BLaER1 treated with 17β-estradiol and CSF1 and Interleukin-3, amounts not matched to agents 10 nM and 100 nM (cell line): ENCODE data around the gene SLC30A1.

ENCODE experiments used
- H3K27ac ChIP-seq, 11 experiments: shearing (Covaris generic); formaldehyde crosslinking; 2 replicates each; pipeline ENCODE4 v1.8.1; 2022
- H3K27me3 ChIP-seq, 11 experiments: shearing (Covaris generic); formaldehyde crosslinking; 2 replicates each; pipeline ENCODE4 v1.8.1; 2022
- H3K36me3 ChIP-seq, 11 experiments: shearing (Covaris generic); formaldehyde crosslinking; 2 replicates each; pipeline ENCODE4 v1.8.1; 2022
- H3K4me1 ChIP-seq, 10 experiments: shearing (Covaris generic); formaldehyde crosslinking; 2 replicates each; pipeline ENCODE4 v1.8.1; 2022
- H3K4me2 ChIP-seq, 11 experiments: shearing (Covaris generic); formaldehyde crosslinking; 2 replicates each; pipeline ENCODE4 v1.8.1; 2022
- H3K4me3 ChIP-seq, 10 experiments: shearing (Covaris generic); formaldehyde crosslinking; 2 replicates each; pipeline ENCODE4 v1.8.1; 2022
- H3K9ac ChIP-seq, 11 experiments: shearing (Covaris generic); formaldehyde crosslinking; 2 replicates each; pipeline ENCODE4 v1.8.1; 2022
- H3K9me3 ChIP-seq, 11 experiments: shearing (Covaris generic); formaldehyde crosslinking; replicated peaks in 1 of 11; 2 replicates each; pipeline ENCODE4 v1.8.1; 2022
- H4K20me1 ChIP-seq, 11 experiments: shearing (Covaris generic); formaldehyde crosslinking; 2 replicates each; pipeline ENCODE4 v1.8.1; 2022
- Cebpa-rat ChIP-seq, 11 experiments: shearing (Covaris generic); IDR thresholded peaks; 2 replicates each; pipeline ENCODE4 v1.8.1; 2022

Gene SLC30A1

GRCh38 chr1:211529011-211529410, 50.0 kb downstream of the SLC30A1 start:
- no peak overlapping the region for H3K9ac ChIP-seq
- H3K4me3 ChIP-seq, result no peak overlapping the region; a peak in 1 of 20 replicates
- H3K9me3 ChIP-seq, result no peaks in the 10 kb centered on the region
- H3K27me3 ChIP-seq, result no peaks in the 10 kb centered on the region
- no peak overlapping the region for H3K27ac ChIP-seq
- peaks cover 39 to 65% (median 55%) of the 10 kb centered on the region in 10 experiments for H3K4me1 ChIP-seq
- TF ChIP-seq Cebpa-rat (IDR thresholded peaks at IDR 0.05), result no peak
- peak overlapping the region in 8 of 11 experiments; percentile 52 to 89 (median 80); a peak in 14 of 22 replicates for H3K4me2 ChIP-seq
- no peaks in the 10 kb centered on the region for H3K36me3 ChIP-seq
- no peaks in the 10 kb centered on the region; a peak in 1 of 22 replicates for H4K20me1 ChIP-seq

DNA sequence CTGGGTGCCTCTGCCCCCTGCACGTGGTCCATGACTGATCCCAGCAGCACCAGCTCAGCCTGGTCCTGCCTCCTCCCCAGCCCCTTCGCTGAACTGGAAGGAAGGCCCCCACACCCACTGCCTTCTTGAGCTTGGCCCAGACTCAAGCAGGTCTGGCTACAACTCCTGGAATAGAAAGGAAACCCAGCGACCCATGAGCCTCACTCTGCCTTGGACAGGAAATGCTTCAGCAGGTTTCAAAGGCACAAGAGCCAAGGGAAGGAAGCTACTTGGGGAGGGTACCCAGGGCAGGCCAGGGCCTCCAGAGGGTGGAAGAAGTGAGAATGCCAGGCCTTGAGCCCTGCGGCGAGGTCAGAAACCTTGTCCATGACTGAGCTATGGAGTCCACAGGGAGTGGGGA, 51.1 kb downstream of the SLC30A1 start:
- H3K4me2 ChIP-seq, result peak overlapping the region; percentile 61 to 89 (median 77)
- no peaks in the 10 kb centered on the region for H3K9me3 ChIP-seq
- no peaks in the 10 kb centered on the region for H3K36me3 ChIP-seq
- H3K4me3 ChIP-seq, result no peak overlapping the region
- H3K9ac ChIP-seq, result 0 out of 22 replicates have a peak overlapping the region, but pooled peaks of 2 of the 11 experiments have one; percentile 22 to 37
- no peak for TF ChIP-seq Cebpa-rat (IDR thresholded peaks at IDR 0.05)
- no peaks in the 10 kb centered on the region for H3K27me3 ChIP-seq
- H4K20me1 ChIP-seq, result no peaks in the 10 kb centered on the region; a peak in 1 of 22 replicates
- peak overlapping the region in 4 of 11 experiments; percentile 7 to 31 (median 12); a peak in 4 of 22 replicates for H3K27ac ChIP-seq
- peaks cover 39 to 65% (median 55%) of the 10 kb centered on the region in 10 experiments for H3K4me1 ChIP-seq

DNA sequence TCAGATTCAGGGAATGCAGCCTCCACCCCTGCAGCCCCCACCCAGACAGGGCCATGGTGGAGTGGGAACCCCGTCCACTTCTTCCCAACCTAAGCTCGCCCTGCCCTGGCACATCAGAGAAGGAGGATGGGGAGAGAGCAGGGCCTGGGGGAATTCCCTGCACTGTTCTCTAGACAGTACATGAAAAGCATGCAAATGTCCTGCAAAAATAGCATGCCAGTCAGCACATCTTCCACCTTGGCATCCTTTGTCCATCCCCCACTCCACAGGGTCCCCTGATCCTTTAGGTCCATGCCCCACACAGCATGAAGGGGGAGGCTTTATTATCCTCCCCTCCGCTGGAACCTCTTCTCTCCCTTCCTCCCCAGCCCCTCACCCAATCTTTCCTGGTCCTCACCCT, 52.0 kb downstream of the SLC30A1 start:
- Histone ChIP-seq H3K9me3 (no peaks in the 10 kb centered on the region), H3K27me3 (no peaks in the 10 kb centered on the region), H3K9ac (no peak overlapping the region; a peak in 2 of 22 replicates), H3K27ac (no peak overlapping the region), H3K4me3 (no peak overlapping the region), H3K4me1 (peaks cover 36 to 60% (median 52%) of the 10 kb centered on the region in 10 experiments), H3K36me3 (no peaks in the 10 kb centered on the region), H4K20me1 (no peaks in the 10 kb centered on the region; a peak in 1 of 22 replicates), H3K4me2 (peak overlapping the region; percentile 61 to 89 (median 77); a peak in 21 of 22 replicates)
- TF ChIP-seq Cebpa-rat (IDR thresholded peaks at IDR 0.05), result no peak

DNA sequence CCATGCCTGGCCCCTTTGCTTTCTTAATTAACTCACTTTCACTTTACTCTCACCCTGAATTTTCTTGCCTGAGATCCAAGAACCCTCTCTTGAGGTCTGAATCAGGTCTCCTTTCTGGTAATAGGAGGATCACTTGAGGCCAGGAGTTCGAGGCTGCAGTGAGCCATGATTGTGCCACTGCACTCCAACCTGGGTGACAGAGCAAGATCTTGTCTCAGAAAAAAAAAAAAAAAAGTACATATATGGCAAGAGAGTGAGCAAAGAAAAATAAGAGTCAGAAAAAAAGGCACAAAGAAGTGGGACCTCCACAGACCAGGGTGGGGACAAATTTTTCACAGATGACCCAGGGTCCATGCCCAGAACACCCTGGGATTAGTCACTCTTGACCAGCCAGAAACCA, 52.9 kb downstream of the SLC30A1 start:
- no peaks in the 10 kb centered on the region for H3K27me3 ChIP-seq
- H3K27ac ChIP-seq, result no peak overlapping the region
- H3K4me2 ChIP-seq, result peak overlapping the region in 1 of 11 experiments; percentile 86; a peak in 1 of 22 replicates
- no peak overlapping the region for H3K4me3 ChIP-seq
- H4K20me1 ChIP-seq, result no peaks in the 10 kb centered on the region
- H3K36me3 ChIP-seq, result no peaks in the 10 kb centered on the region
- no peak for TF ChIP-seq Cebpa-rat (IDR thresholded peaks at IDR 0.05)
- peaks cover 29 to 51% (median 43%) of the 10 kb centered on the region in 10 experiments for H3K4me1 ChIP-seq
- no peaks in the 10 kb centered on the region for H3K9me3 ChIP-seq
- no peak overlapping the region for H3K9ac ChIP-seq

- Histone ChIP-seq H3K9me3 (no peaks in the 10 kb centered on the region), H3K36me3 (no peaks in the 10 kb centered on the region), H3K27ac (no peak overlapping the region), H4K20me1 (no peaks in the 10 kb centered on the region), H3K27me3 (no peaks in the 10 kb centered on the region), H3K9ac (no peak overlapping the region), H3K4me1 (peaks cover 25 to 42% (median 35%) of the 10 kb centered on the region in 10 experiments), H3K4me3 (no peak overlapping the region), H3K4me2 (no peak overlapping the region)
- no peak for TF ChIP-seq Cebpa-rat (IDR thresholded peaks at IDR 0.05)
Measured at GRCh38 chr1:211525101-211525676, 53.8 kb downstream of the SLC30A1 start.

- H3K4me3 ChIP-seq, result no peak overlapping the region
- peaks cover 20 to 40% (median 28%) of the 10 kb centered on the region in 10 experiments for H3K4me1 ChIP-seq
- no peak overlapping the region for H3K27ac ChIP-seq
- no peaks in the 10 kb centered on the region for H3K9me3 ChIP-seq
- no peaks in the 10 kb centered on the region for H3K27me3 ChIP-seq
- no peak for TF ChIP-seq Cebpa-rat (IDR thresholded peaks at IDR 0.05)
- no peaks in the 10 kb centered on the region for H4K20me1 ChIP-seq
- H3K4me2 ChIP-seq, result no peak overlapping the region
- no peaks in the 10 kb centered on the region for H3K36me3 ChIP-seq
- H3K9ac ChIP-seq, result no peak overlapping the region
Measured at GRCh38 chr1:211524521-211524920, 54.4 kb downstream of the SLC30A1 start.

DNA sequence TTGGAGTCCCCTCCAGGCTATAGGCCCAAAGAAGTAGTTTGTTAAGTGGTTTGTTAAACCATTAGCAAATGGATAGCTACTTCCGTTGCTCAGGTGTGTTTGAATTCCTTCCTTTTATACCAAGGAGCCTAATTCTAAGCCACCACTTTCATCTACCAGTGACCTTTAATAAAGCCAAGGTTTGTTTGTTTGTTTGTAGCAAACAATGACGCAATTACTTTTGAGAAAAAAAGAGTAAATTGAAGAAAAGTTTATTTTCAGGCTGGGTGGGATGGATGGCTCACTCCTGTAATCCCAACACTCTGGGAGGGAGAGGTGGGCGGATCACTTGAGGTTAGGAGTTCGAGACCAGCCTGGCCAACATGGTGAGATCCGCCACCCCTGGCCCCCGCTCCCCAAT, 56.2 kb downstream of the SLC30A1 start:
- H3K9ac ChIP-seq, result no peak overlapping the region
- H4K20me1 ChIP-seq, result no peaks in the 10 kb centered on the region
- TF ChIP-seq Cebpa-rat (IDR thresholded peaks at IDR 0.05), result no peak
- no peak overlapping the region for H3K4me3 ChIP-seq
- no peaks in the 10 kb centered on the region for H3K27me3 ChIP-seq
- no peaks in the 10 kb centered on the region for H3K9me3 ChIP-seq
- H3K36me3 ChIP-seq, result no peaks in the 10 kb centered on the region
- peaks cover 12 to 40% (median 24%) of the 10 kb centered on the region in 10 experiments for H3K4me1 ChIP-seq
- no peak overlapping the region for H3K4me2 ChIP-seq
- H3K27ac ChIP-seq, result no peak overlapping the region
